ENCODE results near the gene SOCS6. TPM values are rescaled to one million over a fixed set of nuclear protein-coding genes. Genes with fewer than 3 reads are reported as not detected.

Gene SOCS6
- total and polyA plus RNA-seq, 12 donors, result 6.1 to 31.8 (median 20.0) TPM

DNA sequence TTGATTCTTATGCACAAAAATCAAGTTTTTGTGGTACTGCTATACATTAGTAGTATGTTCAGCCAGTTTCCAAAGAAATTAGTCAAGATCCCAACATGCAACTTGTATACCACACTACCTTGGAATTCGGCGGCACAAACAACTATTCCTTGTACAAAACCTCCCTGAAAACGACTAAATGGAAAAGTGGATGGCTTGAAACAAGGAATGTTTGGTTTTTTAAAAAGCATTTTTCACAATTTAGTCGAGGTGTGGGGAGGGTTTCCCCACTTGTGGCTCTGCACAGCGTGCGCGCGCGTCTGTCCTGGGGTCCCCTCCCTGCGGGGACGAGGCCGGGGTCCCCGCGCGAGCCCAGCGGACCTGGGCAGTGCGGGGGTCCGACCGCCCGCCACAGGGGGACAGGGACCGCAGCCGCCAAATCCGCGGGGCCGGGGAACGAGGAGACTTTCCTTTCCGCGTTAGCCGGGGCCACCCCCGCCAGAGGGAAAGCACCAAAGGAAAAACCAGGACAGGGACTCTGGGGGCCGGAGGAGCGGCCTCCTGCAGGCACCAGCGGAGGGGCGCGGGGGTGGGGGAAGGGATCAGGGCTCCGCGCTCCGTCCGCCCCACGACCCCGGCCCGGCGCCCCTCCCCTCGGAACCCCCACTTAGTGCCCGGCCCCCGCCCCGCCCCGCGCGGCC, 534 bp upstream of the SOCS6 start:
- Histone ChIP-seq H3K36me3 (no peaks in the 10 kb centered on the region), H3K4me3 (peak overlapping the region; percentile 57 to 95 (median 73)), H3K27ac (peak overlapping the region; percentile 82 to 94 (median 88)), H3K4me1 (peaks cover 5 to 66% (median 35%) of the 10 kb centered on the region in 9 donors), H3K9me3 (no peaks in the 10 kb centered on the region), H3K27me3 (no peaks in the 10 kb centered on the region)
- WGBS, 2 donors, result 3 to 4% methylated on average over 33 to 50 of the region's 50 CpGs
- intact Hi-C loops (cut with DNase I), result loop anchor here in 9 of 10 donors (1.0 to 10.0 kb wide), 6 partner anchors 44 to 144 kb away; partner anchors contain the start of gene RTTN (in 8 of the 9)
- TF ChIP-seq, protein P1, sequence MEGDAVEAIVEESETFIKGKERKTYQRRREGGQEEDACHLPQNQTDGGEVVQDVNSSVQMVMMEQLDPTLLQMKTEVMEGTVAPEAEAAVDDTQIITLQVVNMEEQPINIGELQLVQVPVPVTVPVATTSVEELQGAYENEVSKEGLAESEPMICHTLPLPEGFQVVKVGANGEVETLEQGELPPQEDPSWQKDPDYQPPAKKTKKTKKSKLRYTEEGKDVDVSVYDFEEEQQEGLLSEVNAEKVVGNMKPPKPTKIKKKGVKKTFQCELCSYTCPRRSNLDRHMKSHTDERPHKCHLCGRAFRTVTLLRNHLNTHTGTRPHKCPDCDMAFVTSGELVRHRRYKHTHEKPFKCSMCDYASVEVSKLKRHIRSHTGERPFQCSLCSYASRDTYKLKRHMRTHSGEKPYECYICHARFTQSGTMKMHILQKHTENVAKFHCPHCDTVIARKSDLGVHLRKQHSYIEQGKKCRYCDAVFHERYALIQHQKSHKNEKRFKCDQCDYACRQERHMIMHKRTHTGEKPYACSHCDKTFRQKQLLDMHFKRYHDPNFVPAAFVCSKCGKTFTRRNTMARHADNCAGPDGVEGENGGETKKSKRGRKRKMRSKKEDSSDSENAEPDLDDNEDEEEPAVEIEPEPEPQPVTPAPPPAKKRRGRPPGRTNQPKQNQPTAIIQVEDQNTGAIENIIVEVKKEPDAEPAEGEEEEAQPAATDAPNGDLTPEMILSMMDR (IDR thresholded peaks at IDR 0.05), result no peak
- peak in 7 of 8 donors; percentile 17 to 42 (median 35) for ATAC-seq
- DNase-seq, result peak; percentile 40 to 54

DNA sequence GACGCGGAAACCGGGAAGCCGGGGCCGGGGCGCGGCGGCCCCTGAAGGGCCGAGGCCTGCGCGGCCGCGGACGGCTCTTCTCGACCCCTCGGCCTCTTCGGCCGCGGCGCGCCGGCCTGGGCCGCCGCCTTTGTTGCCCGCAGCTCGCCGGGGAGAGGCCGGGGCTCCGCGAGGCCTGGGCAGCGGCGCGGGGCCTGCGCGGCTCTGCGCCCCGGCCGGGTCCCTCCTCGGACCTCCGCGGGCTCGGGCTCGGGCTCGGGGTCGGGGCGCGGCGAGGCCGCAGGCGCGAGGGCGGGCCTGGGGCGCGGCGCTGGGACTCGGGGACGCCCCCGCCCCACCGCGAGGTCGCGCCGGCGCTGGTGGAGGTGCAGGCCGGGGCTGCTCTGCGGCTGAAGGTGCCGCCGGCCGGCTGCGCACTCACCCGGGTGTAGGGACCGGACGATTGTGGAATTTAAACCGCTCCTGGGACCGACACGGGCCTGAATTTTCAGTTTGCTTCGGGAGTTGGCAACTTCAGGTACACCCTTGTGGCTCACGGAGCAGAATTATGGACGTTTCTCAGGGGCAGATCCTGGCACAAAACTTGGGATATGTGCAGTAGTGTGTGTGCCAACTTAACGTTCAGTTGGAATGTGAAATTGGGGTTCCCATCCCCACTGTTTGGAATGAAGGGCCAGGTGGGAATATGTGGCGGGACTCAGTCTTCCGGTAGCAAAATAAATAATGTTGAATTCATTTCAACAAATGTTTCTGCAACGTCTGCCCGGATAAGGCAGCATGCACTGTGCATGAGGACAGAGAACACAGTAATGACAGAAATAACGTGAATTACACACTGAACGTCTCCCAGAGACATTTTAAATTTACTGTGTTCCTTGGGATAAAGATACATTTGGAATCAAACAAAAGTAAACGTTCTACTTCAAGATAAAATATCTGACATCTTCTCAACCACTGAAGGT, 787 bp downstream of the SOCS6 start:
- 1% methylated on average over 62 to 87 of the region's 87 CpGs for WGBS, 2 donors
- DNase-seq (peak in 1 of 2 donors; percentile 40), ATAC-seq (peak in 7 of 8 donors; percentile 25 to 67 (median 36))
- TF ChIP-seq, protein P1 (IDR thresholded peaks at IDR 0.05), result no peak
- Histone ChIP-seq H3K27ac (peak overlapping the region; percentile 81 to 94 (median 90)), H3K9me3 (no peaks in the 10 kb centered on the region), H3K4me1 (peaks cover 7 to 69% (median 45%) of the 10 kb centered on the region in 9 donors), H3K27me3 (no peaks in the 10 kb centered on the region), H3K4me3 (peak overlapping the region in 9 of 10 donors; percentile 57 to 95 (median 75)), H3K36me3 (no peaks in the 10 kb centered on the region)
- intact Hi-C loops (cut with DNase I), result loop anchor here in 9 of 10 donors (2.0 to 10.0 kb wide), 8 partner anchors 43 to 145 kb away; partner anchors contain the start of gene RTTN (in 7 of the 9)

DNA sequence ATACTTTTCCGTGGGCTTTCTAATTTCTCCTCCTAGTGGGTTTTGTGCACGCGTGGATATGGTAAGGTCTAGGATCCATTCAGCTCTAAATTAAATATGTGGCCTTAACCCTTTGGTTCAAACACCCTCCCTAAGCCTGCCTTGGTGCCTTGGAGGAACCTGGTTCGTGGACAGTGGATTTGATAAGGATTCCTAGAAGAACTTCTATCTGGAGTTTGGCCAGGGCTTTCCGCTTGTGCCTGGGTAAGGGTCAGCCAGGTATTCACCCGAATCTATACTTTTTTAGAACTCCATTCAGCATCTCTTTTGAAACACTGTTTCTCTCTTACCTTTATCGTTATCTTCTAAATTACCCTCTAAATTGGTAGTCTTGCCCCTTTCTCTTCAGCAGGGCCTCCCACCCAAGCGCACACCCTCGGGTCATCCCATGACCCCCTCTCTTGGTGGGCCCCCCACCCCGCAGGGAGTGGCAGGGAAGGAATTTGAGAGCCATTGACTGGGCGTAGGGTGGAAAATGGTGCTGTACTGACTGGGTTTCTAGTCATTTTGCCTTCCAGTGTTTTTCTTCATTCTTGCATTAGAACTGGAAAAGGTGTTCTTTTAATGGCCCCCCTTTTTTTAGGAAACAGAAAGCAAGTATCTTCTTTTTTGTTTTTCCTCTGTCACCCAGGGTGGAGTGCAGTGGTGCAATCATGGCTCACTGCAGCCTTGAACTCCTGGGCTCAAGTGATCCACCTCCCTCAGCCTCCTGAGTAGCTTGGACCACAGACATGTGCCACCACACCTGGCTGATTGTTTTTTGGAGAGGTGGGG, 1.8 kb downstream of the SOCS6 start:
- Histone ChIP-seq H3K27ac (peak overlapping the region in 7 of 10 donors; percentile 79 to 94 (median 88)), H3K4me3 (peak overlapping the region in 9 of 10 donors; percentile 54 to 95 (median 75)), H3K9me3 (no peaks in the 10 kb centered on the region), H3K4me1 (peaks cover 7 to 73% (median 56%) of the 10 kb centered on the region in 9 donors), H3K27me3 (no peaks in the 10 kb centered on the region), H3K36me3 (no peaks in the 10 kb centered on the region)
- ATAC-seq (no peak), DNase-seq (no peak)
- intact Hi-C loops (cut with DNase I), result loop anchor here in 7 of 10 donors (5.0 to 10.0 kb wide), 4 partner anchors 42 to 144 kb away; no protein-coding TSS in a partner anchor
- TF ChIP-seq, protein P1 (IDR thresholded peaks at IDR 0.05), result no peak
- WGBS, 2 donors, result 41 to 47% methylated on average over 11 of the region's 11 CpGs
